GM18858 (cell line): Measurements from ENCODE around the gene CCDC57.

Experiments
- ATAC-seq: cut with Tn5 transposase; IDR thresholded peaks from one replicate; pipeline ENCODE4 v1.9.1; 2021; ENCODE audit not compliant: unreplicated experiment

Gene CCDC57

GRCh38 chr17:82064433-82065192 lies 148.0 kb downstream of the CCDC57 start:
- ATAC-seq: no peak

- ATAC-seq: no peak
These were observed 148.9 kb downstream of the CCDC57 start for GRCh38 chr17:82063424-82064415.

DNA sequence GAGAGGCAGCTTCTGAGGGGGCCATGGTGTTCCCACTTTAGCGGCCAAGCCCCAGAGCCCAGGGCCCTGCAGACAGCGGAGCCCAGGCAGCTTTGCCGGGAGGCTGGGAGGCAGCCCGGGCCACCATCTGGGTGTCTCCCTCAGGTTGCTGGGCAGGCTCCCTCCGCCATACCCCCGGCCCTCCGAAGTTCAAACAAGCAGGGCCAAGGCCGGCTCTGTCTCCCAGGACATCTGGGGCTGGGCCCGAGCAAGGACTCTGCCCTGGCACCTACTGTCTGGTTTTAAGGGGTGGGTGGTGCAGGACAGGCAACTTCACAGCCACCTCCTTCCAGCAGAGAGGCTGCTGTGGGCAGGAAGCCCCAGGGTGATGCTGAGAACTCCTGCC lies 149.7 kb downstream of the CCDC57 start:
- no peak for ATAC-seq

- no peak for ATAC-seq
These were observed 150.3 kb downstream of the CCDC57 start for GRCh38 chr17:82062076-82062983.

DNA sequence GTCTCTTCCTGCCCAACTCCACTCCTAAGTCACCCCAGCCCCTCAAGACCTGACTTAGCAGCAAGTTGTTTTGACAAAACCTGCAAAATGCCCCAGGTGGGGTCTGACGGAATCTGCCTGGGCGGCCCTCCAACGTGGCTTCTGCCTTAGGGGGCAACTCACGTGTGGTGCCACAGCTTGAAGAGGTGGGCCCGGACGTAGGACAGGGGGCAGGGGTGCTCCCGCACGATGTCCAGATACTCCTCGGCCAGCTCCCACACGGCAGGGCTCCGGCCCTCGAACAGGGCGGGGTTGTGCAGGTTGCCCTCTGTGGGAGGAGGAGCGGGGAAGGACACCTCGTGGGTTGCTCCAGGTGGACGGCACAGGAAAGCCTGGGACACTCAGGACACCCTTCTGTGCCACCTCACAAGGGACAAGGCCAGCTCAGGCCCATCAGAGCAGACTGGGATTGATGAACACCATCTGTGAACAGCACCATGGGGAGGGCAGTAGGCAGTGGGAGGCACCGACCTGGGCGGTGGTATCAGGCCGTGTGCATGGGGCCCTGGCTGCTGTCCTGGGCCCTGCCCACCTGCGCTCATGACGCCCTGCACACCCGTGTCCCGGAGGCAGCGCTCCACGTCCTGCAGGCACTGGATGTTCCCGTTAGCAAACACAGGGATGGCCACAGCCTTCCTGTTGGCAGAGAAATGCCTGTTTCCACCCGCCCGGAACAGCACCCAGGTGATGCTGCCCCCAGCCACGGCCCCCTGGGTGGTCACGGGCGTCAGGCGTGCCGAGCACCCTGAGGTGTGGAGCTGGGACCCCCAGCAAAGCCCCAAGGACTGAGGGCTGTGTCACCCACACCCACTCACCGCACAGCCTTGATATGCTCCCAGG lies 151.4 kb downstream of the CCDC57 start:
- no peak for ATAC-seq

DNA sequence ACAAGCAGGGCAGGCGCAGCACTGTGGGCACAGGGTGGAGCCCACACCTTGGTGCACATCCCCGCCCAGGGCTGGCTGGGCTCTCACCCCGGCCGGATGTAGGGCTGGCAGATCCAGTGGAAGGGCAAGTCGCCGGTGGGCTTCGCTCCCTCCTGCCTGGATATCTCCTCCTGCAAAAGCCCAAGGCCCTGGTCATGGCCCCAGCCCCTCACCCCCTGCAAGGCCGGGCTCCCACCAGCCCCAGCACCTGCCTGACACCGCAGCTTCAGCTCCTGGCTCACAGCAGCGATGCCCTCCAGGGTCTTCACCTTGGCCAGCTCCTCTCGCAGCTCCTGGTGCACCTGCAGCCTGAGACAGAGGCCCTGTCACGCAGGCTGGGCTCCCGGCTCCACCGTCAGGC lies 152.0 kb downstream of the CCDC57 start:
- no peak for ATAC-seq

- ATAC-seq: no peak
These were observed 152.7 kb downstream of the CCDC57 start for GRCh38 chr17:82060001-82060380.

DNA sequence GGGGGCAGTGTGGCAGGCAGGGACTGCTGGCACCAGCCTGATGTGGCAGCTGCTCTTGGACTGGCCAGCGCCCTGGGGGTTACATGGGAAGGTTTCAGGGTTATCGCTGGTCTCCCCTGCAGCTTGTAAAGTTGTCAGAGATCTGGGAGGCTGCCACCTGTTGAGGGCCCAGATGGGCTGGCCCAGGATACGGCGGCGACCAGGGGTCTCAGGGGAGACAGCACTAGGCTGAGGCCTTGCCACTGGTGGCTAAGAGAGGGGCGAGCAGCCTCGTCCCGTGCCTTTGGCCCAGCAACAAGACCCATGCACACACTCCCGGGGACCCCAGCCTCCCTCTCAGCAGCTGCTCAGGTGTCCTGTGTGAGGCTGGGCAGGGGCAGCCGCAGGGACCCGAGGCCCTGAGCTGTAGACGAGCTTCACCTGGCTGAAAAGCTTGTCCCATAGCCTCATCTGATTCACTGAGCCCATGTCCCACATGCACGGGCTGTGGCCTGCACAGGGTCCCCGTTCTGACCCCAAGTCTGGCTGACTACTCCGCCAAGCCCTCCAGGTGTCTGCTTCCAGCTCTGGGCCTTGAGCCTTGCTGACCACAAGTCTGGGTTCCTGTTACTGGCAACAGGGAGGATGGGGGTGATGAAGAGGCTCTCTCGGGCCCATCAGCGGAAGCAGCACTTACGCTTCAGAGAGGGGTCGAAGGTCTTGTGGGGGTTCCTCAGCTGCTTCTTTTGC lies 153.2 kb downstream of the CCDC57 start:
- no peak for ATAC-seq

DNA sequence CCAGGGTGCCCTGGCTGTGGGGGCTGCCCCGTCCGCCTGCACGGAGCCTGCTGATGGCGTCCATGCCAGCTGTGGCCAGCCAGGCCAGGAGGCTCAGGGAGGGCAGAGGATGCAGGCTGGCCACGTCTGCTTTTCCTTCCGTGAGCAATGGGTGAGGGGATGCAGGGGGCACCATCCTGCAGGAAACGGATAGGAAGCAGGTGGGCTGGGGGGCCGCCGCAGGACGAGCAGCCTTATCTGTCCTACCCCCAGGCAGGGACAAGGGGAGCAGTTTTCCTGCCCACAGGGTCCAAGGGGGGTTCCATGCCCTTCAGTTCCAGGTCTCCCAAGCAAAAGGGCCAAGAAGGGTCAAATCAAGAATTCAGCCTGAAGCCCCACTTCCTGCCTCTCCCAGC lies 153.8 kb downstream of the CCDC57 start:
- ATAC-seq: no peak

- no peak for ATAC-seq
These were observed 154.3 kb downstream of the CCDC57 start for GRCh38 chr17:82058230-82058854.

DNA sequence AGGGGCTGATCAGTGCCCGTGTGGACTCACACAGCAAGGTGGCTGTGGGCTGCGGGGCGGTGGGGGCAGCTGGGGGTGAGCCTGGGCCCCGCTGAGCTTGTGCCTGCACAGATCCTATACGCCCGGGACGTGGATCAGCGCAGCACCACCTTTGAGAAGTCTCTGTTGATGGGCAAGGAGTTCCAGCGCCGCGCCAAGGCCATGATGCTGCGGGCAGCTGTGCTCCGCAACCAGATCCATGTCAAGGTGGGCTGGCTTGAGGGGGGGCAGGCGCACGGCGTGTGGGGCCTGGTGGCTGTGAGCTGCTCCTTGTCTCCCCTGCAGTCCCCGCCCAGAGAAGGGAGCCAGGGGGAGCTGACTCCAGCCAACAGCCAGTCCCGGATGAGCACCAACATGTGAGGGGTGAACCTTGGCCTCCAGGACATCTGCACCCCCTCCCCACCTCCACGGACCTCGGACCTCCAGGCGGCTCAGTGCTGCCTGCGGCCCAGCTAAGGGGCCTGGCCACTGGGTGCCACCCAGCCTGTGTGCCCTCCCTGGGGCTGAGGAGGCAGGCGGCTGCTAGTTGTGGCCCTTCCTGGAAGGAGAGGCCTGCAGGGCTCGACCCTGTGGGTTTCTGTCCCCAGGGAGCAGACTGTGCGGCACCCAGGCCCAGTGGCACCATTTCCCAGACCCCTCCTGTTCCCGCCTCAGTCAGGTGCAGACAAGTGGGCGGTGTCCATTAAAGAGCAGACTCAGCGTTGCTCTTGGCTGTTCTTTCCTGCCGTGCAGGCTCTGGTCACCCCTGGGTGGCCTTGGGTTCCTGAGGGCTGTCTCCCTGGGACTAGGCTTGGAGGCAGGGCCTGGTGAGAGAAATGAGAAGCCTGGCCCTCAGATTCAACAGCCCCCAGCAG lies 155.7 kb downstream of the CCDC57 start:
- no peak for ATAC-seq

DNA sequence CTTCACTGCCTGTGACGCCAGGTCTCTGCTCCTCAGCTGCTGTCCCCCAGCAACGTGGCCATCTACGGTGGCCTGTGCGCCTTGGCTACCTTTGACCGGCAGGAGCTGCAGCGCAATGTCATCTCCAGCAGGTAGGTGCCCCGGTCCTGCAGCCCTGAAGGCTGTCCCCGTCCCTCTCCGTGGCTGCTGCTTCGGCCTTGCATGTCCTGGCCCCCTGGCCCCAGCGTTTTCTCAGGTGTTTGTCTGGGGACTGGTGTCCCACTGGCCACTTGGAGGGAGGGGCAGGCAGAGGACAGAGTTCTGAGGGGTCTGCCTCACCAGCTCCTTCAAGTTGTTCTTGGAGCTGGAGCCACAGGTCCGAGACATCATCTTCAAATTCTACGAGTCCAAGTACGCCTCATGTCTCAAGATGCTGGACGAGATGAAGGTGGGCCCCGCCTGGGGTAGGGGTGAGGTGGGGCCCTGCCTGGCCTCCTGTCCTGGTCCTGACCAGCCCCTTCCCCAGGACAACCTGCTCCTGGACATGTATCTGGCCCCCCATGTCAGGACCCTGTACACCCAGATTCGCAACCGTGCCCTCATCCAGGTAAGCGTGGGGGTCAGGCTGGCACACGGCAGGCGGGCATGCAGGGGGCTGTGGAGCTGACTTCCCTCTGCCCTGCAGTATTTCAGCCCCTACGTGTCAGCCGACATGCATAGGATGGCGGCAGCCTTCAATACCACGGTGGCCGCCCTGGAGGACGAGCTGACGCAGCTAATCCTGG lies 156.5 kb downstream of the CCDC57 start:
- ATAC-seq: no peak

DNA sequence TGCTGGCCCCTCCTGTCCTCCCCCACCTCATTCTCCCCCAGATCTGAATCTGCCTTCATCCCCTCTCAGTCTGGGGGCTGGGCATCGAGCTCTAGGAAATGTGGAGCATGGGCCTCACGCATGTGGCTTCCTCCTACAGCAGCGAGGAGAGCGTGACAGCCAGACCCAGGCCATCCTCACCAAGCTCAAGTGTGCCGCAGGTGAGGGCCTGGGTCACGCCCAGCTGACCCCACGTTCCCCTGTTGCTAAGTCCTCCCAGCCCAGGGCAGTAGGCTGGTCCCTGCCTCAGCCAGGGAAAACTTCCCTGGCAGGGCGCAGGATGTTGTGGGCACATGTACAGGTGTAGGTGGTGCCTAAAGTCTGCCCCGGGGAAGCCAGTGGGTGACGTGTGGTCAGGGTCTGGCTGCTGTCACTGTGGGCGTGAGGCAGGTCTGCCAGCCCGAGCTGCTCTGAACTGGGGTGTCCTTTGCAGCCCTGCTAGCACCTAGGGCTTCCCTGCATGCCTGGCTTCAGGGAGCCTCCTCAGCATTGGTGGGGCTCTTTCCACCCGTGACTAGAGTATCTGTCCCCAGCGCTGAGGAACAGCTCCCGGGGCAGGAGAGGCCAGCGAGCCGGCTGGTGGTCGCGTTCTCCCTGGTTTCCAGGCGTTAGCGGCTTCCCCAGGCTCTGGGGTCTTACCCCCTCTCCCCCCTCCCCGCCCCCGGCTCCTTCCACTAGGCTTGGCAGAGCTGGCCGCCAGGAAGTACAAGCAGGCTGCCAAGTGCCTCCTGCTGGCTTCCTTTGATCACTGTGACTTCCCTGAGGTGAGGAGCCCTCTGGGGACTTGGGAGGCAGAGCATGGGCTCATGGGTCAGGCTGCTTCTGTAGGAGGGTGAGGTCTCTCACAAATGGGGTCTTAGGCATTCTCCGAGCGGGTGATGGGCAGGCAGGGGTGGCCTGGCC lies 157.3 kb downstream of the CCDC57 start:
- ATAC-seq: no peak

DNA sequence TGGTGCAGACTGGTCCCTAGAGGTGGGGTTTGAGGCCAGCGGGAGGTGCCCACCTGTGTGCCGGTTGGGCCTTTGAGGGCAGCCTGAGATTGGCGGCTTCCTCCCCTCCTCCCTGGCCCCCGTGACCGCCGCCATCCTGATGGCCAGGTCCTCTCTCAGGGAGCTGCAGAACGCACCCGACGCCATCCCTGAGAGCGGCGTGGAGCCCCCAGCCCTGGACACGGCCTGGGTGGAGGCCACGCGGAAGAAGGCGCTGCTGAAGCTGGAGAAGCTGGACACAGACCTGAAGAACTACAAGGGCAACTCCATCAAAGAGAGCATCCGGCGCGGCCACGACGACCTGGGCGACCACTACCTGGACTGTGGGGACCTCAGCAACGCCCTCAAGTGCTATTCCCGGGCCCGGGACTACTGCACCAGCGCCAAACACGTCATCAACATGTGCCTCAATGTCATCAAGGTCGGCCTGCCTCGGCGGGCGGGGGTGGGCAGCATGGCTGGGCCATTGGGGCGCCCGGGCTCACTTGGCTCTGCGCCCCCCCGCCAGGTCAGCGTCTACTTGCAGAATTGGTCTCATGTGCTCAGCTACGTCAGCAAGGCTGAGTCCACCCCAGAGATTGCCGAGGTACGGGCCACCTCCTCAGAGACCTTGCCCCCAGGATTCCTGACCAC lies 158.2 kb downstream of the CCDC57 start:
- ATAC-seq: no peak

- ATAC-seq: no peak
These were observed 158.9 kb downstream of the CCDC57 start for GRCh38 chr17:82053556-82054263.
